ENCODE measurements around the gene FGFBP3.

DNA sequence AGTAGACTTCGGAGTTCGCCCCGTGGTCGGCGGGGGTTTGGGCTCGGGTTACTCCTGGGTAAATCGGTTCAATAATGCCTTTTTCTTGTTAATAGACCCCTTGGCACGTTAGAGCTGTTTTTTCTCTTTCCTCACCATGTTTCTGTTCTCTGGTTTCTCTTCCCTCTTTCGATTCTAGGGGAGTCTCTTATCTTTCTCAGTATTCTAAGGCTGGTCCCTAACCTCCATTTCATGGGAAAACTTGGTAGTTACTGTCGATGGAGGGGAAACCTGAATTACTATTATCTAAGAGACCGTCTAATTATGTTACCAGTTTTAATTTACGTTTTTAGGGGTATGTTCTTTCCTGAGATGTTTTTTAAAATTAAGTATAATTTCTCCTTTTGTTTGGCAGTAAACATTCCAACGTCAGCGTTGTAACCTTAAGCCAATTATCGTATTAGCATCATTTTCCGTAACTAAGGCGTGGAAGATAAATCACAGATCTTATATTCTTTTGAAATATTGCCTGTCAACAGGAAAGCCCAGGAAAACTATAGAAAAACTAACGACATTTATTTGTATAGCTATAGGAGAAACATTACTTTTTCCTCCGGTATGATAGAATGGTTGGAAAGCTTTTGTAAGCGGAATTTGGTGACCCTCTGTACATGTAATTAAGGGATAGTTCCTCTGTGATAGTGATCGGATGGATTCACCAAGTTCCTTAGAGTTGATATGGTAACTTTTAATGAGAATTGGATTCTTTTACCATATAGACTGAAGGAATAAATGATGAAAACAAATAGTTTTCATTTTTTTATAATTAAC, 15.1 kb upstream of the FGFBP3 start:
- TF ChIP-seq, protein P1, sequence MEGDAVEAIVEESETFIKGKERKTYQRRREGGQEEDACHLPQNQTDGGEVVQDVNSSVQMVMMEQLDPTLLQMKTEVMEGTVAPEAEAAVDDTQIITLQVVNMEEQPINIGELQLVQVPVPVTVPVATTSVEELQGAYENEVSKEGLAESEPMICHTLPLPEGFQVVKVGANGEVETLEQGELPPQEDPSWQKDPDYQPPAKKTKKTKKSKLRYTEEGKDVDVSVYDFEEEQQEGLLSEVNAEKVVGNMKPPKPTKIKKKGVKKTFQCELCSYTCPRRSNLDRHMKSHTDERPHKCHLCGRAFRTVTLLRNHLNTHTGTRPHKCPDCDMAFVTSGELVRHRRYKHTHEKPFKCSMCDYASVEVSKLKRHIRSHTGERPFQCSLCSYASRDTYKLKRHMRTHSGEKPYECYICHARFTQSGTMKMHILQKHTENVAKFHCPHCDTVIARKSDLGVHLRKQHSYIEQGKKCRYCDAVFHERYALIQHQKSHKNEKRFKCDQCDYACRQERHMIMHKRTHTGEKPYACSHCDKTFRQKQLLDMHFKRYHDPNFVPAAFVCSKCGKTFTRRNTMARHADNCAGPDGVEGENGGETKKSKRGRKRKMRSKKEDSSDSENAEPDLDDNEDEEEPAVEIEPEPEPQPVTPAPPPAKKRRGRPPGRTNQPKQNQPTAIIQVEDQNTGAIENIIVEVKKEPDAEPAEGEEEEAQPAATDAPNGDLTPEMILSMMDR (IDR thresholded peaks at IDR 0.05) = no peak
- no peak for TF ChIP-seq SIN3A (IDR thresholded peaks at IDR 0.05; ENCODE audit: borderline replicate concordance, insufficient read depth, low read depth, low read length)
- TF ChIP-seq, protein P2, sequence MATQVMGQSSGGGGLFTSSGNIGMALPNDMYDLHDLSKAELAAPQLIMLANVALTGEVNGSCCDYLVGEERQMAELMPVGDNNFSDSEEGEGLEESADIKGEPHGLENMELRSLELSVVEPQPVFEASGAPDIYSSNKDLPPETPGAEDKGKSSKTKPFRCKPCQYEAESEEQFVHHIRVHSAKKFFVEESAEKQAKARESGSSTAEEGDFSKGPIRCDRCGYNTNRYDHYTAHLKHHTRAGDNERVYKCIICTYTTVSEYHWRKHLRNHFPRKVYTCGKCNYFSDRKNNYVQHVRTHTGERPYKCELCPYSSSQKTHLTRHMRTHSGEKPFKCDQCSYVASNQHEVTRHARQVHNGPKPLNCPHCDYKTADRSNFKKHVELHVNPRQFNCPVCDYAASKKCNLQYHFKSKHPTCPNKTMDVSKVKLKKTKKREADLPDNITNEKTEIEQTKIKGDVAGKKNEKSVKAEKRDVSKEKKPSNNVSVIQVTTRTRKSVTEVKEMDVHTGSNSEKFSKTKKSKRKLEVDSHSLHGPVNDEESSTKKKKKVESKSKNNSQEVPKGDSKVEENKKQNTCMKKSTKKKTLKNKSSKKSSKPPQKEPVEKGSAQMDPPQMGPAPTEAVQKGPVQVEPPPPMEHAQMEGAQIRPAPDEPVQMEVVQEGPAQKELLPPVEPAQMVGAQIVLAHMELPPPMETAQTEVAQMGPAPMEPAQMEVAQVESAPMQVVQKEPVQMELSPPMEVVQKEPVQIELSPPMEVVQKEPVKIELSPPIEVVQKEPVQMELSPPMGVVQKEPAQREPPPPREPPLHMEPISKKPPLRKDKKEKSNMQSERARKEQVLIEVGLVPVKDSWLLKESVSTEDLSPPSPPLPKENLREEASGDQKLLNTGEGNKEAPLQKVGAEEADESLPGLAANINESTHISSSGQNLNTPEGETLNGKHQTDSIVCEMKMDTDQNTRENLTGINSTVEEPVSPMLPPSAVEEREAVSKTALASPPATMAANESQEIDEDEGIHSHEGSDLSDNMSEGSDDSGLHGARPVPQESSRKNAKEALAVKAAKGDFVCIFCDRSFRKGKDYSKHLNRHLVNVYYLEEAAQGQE (IDR thresholded peaks at IDR 0.05; ENCODE audit: insufficient read depth in 1 of 2, low read depth in 2 of 2, low read length in 1 of 2) = no peak

All from Panc1 (cell line).